Measurements from ENCODE around the gene STARD8. TPM values are rescaled to one million over a fixed set of nuclear protein-coding genes. Genes with fewer than 3 reads are reported as not detected.
"Not testable (repeated sequence)": the region's sequence is repeated elsewhere in the genome, so short reads cannot be mapped to it uniquely, and the experiment has no call there.

STARD8 gene
- total RNA-seq, 4 donors from 2014 or later: 0.60 to 11.6 (median 3.2) TPM

GRCh38 chrX:68686097-68686977 is 38.9 kb downstream of the STARD8 start:
- TF ChIP-seq EP300 (IDR thresholded peaks at IDR 0.05; ENCODE audit: low read depth): no peak
- TF ChIP-seq POLR2A (IDR thresholded peaks at IDR 0.05): no peak
- TF ChIP-seq POLR2AphosphoS5 (IDR thresholded peaks at IDR 0.05): no peak
- TF ChIP-seq CTCF (IDR thresholded peaks at IDR 0.05): no peak
- H3K36me3 ChIP-seq: no peaks in the 10 kb centered on the region
- H3K4me1 ChIP-seq: no peaks in the 10 kb centered on the region
- WGBS, 2 donors (ENCODE audit: low coverage in 1 of 2): 4 to 45% methylated on average over 7 to 56 of the region's 56 CpGs
- peak; percentile 29 for DNase-seq
- no peaks in the 10 kb centered on the region for H3K27me3 ChIP-seq
- H3K4me3 ChIP-seq: peak overlapping the region in 1 of 4 donors; percentile 36
- H3K27ac ChIP-seq: peak overlapping the region in 3 of 4 donors; percentile 41 to 62 (median 52)
- in situ Hi-C loops (cut with MboI; ENCODE audit: low pct_ligation_motif_present in 1 of 4, low pct_unique_long_range_greater_than_20kb in 1 of 4, low sequenced_read_pairs in 3 of 4): no loop called here
- H3K9me3 ChIP-seq: no peaks in the 10 kb centered on the region
- intact Hi-C loops (cut with DNase I; ENCODE audit: low total_unique reads): no loop called here

GRCh38 chrX:68688931-68689330 is 41.5 kb downstream of the STARD8 start:
- intact Hi-C loops (cut with DNase I; ENCODE audit: low total_unique reads); H3K4me1 ChIP-seq; H3K4me3 ChIP-seq; DNase-seq; in situ Hi-C loops (cut with MboI; ENCODE audit: low pct_ligation_motif_present in 1 of 4, low pct_unique_long_range_greater_than_20kb in 1 of 4, low sequenced_read_pairs in 3 of 4); H3K36me3 ChIP-seq; H3K9me3 ChIP-seq; H3K27ac ChIP-seq; H3K27me3 ChIP-seq: not testable (repeated sequence)
- no CpG with 5 or more reads among the region's 8 CpGs for WGBS, 2 donors (ENCODE audit: low coverage in 1 of 2)

GRCh38 chrX:68690936-68691501 is 43.6 kb downstream of the STARD8 start:
- Histone ChIP-seq H3K4me1 (no peaks in the 10 kb centered on the region), H3K36me3 (no peaks in the 10 kb centered on the region), H3K27ac (no peak overlapping the region), H3K9me3 (no peaks in the 10 kb centered on the region), H3K4me3 (no peak overlapping the region), H3K27me3 (peaks cover 6% of the 10 kb centered on the region)
- DNase-seq: no peak
- TF ChIP-seq CTCF (IDR thresholded peaks at IDR 0.05): no peak
- no peak for TF ChIP-seq POLR2AphosphoS5 (IDR thresholded peaks at IDR 0.05)
- TF ChIP-seq POLR2A (IDR thresholded peaks at IDR 0.05): no peak
- no peak for TF ChIP-seq EP300 (IDR thresholded peaks at IDR 0.05; ENCODE audit: low read depth)
- in situ Hi-C loops (cut with MboI; ENCODE audit: low pct_ligation_motif_present in 1 of 4, low pct_unique_long_range_greater_than_20kb in 1 of 4, low sequenced_read_pairs in 3 of 4): no loop called here
- 82% methylated on average over 4 of the region's 4 CpGs; no CpG with 5 or more reads in 1 of the 2 donors for WGBS, 2 donors (ENCODE audit: low coverage in 1 of 2)
- intact Hi-C loops (cut with DNase I; ENCODE audit: low total_unique reads): no loop called here

GRCh38 chrX:68691921-68692320 is 44.5 kb downstream of the STARD8 start:
- Histone ChIP-seq H3K36me3 (no peaks in the 10 kb centered on the region), H3K27ac (no peak overlapping the region), H3K4me1 (no peaks in the 10 kb centered on the region), H3K9me3 (no peaks in the 10 kb centered on the region), H3K27me3 (peaks cover 6% of the 10 kb centered on the region), H3K4me3 (no peak overlapping the region)
- DNase-seq: no peak
- no peak for TF ChIP-seq CTCF (IDR thresholded peaks at IDR 0.05)
- TF ChIP-seq POLR2AphosphoS5 (IDR thresholded peaks at IDR 0.05): no peak
- no peak for TF ChIP-seq POLR2A (IDR thresholded peaks at IDR 0.05)
- TF ChIP-seq EP300 (IDR thresholded peaks at IDR 0.05; ENCODE audit: low read depth): no peak
- 92% methylated on average over 2 of the region's 2 CpGs; no CpG with 5 or more reads in 1 of the 2 donors for WGBS, 2 donors (ENCODE audit: low coverage in 1 of 2)
- intact Hi-C loops (cut with DNase I; ENCODE audit: low total_unique reads): no loop called here
- in situ Hi-C loops (cut with MboI; ENCODE audit: low pct_ligation_motif_present in 1 of 4, low pct_unique_long_range_greater_than_20kb in 1 of 4, low sequenced_read_pairs in 3 of 4): no loop called here
